NCI-H1092 treated with DMSO at 0.1 percent for 48 hours (cell line): ENCODE data around the gene HID1.
"Not testable (repeated sequence)": the region's sequence is repeated elsewhere in the genome, so short reads cannot be mapped to it uniquely, and the experiment has no call there.

Experiments
- DNase-seq: peaks from one replicate; lab custom pipeline; 2025; lab: John Stamatoyannopoulos, UW

The HID1 gene

GRCh38 chr17:74921769-74922168, 50.8 kb downstream of the HID1 start:
- DNase-seq = no peak

GRCh38 chr17:74921026-74921681, 51.4 kb downstream of the HID1 start:
- DNase-seq = no peak

DNA sequence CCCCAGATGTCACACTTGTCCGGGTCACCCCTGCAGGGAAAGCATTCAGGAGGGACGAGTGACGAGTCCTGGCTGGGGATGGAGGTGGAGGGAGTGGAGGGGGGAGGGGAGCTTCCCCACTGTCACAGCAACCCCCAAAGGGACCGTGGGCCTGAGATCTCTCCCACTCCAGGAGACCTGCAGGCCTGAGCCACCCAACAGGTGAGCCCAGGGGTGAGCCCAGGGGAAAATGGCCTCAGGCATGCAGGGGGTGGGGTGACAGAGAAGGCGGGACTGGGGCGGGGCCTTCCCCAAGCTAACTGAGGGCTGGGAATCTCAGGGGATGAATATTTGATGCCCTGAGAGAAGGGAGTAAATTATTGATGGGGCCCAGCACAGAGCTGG, 51.9 kb downstream of the HID1 start:
- DNase-seq = no peak

- DNase-seq = no peak
Observed at GRCh38 chr17:74920306-74920620, 52.3 kb downstream of the HID1 start.

GRCh38 chr17:74919440-74920305, 52.9 kb downstream of the HID1 start:
- DNase-seq = no peak

DNA sequence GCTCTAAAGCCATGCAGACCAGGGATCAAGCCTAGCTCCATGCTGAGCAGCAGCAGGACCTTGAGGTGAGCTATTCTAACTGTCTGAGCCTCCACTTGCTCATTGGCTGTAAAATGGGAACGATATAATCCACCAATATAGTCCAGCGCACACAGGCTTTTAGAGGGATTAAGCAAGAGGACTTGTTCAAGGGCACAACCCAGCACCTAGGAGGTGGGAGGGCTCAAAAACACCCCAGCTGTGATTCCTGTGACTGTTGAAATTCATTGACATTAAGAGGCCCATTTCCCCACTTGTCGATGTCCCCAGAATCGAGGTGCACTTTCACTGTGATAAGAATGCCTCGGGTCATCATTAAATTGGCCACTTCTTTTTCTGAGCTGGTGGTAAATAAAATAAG, 53.7 kb downstream of the HID1 start:
- no peak for DNase-seq

DNA sequence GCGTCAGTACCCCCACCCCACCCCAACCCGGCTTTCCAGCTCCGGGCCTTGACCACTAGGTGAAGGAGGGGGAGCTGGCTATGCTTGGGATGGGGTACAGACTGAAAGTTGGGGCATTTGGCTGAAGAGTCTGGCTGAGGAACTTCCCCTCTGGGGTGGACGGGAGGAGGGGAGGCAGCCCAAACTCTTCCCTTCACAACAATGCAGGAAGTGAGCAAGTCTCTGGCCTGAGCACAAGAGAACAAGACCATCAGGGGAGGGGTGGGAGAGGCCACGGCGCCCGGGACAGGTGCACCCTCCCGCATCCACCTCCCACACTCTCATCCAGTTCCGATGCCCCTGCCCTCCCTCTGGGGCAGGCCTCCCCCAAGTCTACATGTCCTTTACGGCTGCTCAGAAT, 55.1 kb downstream of the HID1 start:
- no peak for DNase-seq

DNA sequence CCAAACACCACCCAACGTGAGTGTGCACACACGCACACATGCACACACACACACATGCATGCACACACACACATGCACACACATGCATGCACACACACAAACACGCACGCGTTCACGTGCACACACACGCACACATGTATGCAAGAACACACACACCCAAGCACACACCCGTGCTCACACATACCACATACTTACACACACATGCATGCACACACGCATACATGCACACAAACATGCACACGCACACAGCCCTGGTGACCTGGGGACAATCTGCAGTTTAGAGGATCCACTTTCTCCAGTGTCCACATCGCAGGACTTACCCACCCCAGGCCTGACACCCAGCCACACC, 55.7 kb downstream of the HID1 start:
- DNase-seq = no peak

- DNase-seq = no peak
Observed at GRCh38 chr17:74916136-74916850, 56.3 kb downstream of the HID1 start.

GRCh38 chr17:74911423-74911822, 61.1 kb downstream of the HID1 start:
- DNase-seq = not testable (repeated sequence)

DNA sequence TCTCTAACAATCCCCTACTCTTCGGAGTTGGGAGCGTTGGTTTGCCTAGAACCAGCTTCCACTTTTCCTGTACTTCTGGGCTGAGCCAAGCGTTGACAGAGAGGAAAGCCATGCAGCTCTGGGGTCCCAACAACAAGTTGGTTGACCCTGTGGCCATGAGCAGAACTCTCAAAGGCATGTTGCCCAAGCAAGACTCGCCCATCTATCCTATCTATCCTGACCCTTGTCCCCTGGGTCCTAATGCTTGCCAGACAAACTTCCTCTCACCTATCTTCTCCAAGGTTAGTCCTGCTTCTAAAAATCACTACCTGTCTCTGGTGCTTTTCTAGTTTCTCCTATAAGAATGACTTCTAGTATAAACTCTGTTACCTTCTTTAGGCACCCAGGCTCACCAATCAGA, 63.5 kb downstream of the HID1 start:
- not testable (repeated sequence) for DNase-seq

DNA sequence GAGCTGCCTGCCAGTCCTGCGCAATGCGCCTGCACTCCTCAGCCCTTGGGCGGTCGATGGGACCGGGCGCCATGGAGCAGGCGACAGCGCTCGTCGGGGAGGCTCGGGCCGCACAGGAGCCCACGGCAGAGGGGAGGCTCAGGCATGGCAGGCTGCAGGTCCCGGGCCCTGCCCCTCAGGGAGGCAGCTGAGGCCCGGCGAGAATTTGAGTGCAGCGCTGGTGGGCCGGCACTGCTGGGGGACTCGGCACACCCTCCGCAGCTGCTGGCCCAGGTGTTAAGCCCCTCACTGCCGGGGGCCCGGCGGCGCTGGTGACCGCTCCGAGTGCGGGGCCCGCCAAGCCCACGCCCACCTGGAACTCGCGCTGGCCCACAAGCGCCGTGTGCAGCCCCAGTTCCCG, 65.5 kb downstream of the HID1 start:
- DNase-seq = no peak

DNA sequence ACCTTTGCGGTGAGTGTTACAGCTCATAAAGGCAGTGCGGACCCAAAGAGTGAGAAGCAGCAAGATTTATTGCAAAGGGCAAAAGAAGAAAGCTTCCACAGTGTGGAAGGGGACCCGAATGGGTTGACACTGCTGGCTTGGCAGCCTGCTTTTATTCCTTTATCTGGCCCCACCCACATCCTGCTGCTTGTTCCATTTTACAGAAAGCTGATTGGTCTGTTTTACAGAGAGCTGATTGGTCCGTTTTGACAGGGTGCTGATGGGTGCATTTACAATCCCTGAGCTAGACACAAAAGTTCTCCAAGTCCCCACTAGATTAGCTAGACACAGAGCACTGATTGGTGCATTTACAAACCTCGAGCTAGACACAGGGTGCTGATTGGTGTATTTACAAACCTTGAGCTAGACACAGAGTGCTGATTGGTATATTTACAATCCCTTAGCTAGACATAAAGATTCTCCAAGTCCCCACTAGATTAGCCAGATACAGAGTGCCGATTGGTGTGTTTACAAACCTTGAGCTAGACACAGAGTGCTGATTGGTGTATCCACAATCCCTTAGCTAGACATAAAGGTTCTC, 66.3 kb downstream of the HID1 start:
- DNase-seq = not testable (repeated sequence)

DNA sequence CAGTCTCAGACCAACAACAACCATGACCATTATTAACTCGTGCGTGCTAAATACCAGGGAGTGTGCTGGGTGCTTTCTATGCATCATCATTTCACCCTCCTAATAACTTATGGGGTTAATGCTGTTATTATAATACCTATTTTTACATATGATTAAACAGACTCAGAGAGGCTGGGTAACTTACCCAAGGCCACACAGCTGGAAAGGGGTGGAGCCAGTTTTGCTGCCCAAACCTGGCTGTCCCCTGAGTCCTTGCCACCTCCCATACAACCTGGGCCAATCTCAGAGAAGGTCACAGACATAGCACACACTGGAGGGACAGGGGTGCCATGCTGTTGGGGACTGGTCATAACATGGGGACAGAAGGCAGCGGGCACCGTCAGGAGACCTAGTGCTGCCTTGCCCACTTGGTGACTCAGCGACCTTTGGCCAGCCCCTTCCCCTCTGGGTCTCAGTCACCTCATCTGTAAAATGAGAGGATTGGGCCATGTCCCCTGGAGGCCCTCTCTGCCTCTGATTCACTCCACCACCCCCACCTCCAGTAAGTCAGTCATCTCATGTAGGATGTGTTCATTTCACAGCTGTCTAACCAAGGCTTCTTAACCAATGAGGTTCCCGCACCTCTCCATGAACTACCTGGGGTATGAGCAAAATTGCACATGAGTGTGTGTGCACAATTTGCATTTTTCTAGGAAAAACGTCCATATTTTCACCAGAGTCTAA, 67.7 kb downstream of the HID1 start:
- DNase-seq = no peak

GRCh38 chr17:74903671-74904070, 68.9 kb downstream of the HID1 start:
- no peak for DNase-seq

GRCh38 chr17:74903034-74903433, 69.5 kb downstream of the HID1 start:
- DNase-seq = no peak

DNA sequence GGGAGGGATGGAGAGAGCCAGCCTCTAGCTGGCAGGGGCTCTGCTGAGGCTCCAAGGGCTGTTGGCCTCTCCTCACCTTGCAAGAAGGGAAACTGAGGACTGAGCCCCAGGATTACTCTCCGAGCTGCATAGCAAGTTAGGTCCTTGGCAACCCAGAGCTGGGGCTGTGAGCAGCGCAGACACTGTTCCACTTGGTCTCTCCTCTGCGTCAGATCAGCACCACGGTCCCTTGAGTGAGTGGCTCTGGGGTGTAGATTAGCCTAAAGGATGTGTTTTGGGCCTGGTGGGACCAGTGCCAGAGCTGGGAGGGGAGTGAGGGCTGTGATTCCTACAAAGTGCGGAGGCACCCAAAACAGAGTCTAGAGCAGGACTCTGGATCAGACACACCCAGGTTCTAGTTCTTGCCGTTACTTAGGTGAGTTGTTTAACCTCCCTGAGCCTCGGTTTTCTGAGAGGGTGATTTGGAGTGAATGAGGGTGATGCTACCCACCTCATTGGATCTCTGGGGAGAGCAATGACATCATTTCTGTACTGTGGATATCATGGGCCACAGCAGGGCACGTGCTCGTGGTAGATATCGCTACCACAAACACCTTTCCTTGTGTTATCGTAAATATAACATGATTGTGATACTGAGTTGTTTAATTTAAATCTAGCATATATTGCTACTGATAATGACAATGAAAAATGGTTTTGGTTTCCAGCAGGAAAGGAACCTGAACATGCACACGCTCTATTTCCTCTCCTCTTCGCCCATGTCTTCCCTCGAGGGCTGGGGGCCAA, 71.0 kb downstream of the HID1 start:
- DNase-seq = no peak
